HG03457 (cell line): Measurements from ENCODE around the gene POLE4.

Experiments used
- ATAC-seq: cut with Tn5 transposase; IDR thresholded peaks from one replicate; pipeline ENCODE4 v1.9.1; 2021; ENCODE audit warnings: moderate number of reproducible peaks; ENCODE audit not compliant: unreplicated experiment

POLE4 gene, protein sequence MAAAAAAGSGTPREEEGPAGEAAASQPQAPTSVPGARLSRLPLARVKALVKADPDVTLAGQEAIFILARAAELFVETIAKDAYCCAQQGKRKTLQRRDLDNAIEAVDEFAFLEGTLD

DNA sequence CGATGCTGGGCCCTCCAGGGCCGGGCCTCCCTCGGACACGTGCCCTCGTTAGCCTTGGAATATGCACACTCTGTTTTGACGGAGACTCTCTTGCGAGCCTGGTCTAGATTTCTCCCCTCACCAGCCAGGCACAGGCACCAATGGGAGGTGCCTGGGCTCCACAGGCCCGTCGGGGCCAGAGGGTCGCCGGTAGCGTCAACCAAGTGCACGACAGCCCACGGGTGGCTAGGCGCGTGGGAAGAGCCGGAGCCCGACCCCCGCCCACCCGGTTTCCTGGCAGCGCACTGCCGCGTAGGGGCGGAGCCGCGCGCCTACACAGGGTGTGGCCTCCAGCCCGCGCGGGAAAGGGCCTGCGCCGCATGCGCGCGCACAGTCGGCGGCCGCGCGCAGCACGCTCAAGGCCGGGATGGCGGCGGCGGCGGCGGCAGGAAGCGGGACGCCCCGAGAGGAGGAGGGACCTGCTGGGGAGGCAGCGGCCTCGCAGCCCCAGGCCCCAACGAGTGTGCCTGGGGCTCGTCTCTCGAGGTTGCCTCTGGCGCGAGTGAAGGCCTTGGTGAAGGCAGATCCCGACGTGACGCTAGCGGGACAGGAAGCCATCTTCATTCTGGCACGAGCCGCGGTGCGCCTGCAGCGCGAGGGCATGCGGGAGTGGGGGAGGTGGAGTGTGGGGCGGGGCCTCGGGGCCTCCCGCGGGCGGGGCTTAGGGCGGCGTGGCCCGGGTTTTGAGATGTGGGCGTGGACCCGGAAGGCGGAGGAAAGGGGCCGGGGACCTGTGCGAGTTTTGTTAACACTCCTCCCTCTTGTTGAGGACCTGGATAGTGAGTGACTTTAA is at the start of gene POLE4:
Gene POLE4 (plus strand): TSS at position 370 of the 832 bp plus-strand sequence. CDS start 37 bp downstream, at position 407.
- ATAC-seq, result peak; percentile 86

DNA sequence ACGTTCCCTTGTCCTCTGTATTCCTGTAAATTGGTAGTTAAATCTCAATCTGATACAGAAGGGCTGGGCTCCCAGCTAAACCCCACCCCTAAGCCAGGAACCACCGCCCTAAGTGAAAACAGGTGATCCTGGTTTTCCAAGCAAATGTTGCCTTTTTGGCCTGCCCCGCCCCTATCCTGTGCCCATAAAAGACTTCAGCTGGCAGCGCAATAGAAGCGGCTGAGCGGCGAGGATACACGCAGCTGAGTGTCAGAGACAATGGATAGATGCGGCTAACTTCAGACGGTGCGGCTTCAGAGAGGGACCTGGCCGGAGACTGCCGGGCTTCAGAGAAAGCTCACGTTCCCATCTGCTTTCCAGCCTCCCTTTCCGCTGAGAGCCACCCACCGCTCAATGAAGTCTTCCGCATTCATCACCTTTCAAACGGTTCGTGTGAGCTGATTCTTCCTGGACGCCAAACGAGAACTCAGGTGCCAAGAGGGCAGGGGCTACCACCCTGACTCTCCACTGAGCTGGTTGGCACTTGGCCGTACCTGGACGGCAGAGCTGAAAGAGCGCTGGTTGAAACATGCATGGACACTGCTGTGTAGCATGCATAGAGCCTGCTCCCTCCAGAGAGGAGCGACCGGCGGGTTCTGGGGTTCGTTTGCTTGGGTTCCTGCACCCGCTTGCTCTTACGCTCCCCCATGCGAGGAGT is 49.5 kb upstream of the POLE4 start:
- ATAC-seq, result no peak

DNA sequence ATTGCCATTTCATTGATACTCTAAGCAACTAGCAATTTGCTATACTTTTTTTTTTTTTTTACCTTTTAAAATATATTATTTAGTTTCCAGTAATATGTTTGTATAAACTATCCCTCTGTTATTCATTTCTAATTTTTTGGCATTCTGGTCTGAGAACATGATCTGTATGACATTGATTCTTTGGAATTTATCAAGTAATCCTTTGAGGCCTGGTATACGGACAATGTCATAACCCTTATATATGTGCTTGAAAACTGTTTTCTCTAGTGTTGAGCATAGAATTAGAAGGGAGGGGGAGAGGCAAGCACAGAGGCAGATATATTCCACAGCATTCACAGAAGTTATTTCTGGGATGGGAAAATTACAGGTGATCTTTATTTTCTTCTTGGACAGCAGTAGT is 48.2 kb upstream of the POLE4 start:
- ATAC-seq, result no peak

DNA sequence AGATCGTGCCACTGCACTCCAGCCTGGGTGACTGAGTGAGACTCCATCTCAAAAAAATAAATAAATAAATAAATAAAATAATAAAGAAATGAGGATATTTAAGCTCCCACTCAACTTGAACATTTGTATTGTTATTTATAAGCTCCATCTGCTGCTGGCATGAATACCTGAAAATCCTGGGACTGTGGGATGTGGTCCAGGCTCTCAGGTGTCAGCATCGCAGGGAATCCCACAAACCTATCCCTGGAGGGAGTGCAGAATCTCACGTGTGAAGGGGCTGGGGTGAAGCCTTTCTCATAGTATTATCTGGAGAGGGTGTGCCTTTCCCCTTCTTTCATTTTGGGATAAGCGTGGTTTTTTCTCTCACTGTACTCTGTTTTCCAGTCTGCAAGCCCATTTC is 47.4 kb upstream of the POLE4 start:
- ATAC-seq, result no peak

GRCh38 chr2:74915743-74916142 is 42.7 kb upstream of the POLE4 start:
- no peak for ATAC-seq

DNA sequence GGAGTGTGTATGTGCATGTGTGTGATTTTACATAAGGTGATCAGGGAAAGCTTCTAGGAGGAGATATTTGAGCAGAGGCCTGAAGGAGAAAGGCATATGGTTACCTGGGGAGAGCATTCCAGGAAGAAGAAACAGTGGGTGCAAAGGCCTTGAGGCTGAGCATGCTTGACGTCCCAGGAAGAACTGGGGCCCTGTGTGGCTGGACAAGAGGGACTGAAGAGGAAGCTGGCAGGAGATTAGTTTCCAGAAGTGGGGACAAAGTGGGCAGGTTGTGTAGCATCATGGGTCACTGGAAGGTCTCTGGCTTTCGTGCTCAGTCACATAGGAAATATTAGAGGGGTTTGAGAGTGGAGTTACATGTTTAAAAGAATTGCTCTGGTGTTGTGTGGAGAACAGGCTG is 42.0 kb upstream of the POLE4 start:
- no peak for ATAC-seq

DNA sequence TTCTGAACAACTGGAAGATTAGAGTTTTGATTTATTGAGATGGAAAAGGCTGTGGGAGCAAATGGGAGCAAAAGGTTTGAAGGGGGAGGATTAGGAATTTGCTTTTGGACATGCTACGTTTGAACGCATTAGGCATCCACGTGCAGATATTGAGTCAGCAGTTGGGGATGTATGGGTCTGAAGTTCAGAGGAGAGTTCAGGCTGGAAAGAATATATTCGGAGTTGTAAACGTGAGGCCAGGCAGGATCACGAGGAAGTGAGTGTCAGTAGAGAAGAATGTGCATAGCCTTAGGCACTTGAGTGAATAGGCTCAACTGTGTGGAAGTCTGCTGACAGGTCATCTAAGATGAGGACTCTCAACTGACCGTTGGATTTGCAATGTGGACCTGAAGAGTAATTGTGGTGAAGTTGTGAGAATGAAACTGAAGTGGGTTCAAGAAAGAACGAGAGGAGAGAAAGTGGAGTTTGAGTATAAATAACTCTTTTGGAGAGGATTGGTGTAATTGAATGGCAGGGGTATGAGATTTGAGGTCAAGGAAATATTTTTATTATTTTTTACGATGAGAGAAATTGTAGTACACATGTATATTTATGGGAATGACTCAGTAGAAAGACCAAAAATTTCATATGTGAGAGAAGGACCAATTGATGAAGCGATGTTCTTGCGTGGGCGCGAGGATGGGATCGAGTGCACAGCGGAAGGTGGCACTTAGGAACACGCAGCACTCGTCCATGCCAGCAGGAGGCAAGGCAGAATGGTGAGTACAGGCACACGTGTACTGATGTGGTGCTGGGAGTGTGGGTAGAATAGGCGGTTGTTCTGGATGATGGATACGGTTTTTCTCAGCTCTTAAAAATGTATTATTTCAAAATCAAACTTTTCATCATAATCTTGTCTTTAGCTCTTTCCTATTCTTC is 40.5 kb upstream of the POLE4 start:
- no peak for ATAC-seq

DNA sequence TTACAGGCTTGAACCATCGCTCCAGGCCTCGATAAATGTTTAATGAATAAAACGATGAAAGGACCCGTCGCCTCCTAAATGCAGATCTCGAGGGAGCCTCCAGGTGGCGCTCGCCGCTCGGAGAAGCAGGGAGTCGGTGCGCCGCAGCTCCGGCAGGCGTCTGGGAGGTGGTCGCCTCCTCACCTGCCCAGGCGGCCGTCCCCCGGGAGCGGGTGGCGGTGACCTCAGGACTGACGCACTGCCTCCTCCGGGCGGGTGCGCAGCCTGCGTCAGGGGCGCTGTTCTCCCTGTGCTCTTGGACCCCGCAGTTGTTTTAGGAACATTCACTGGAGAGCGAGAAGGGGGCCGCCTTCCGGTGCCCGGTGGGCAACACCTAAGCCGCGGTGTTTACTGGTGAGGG is 38.6 kb upstream of the POLE4 start:
- ATAC-seq, result no peak

- ATAC-seq, result no peak
These were observed 37.2 kb upstream of the POLE4 start for GRCh38 chr2:74921236-74921736.

- ATAC-seq, result no peak
These were observed 35.7 kb upstream of the POLE4 start for GRCh38 chr2:74922592-74923227.

- ATAC-seq, result no peak
These were observed 33.8 kb upstream of the POLE4 start for GRCh38 chr2:74924463-74925265.

DNA sequence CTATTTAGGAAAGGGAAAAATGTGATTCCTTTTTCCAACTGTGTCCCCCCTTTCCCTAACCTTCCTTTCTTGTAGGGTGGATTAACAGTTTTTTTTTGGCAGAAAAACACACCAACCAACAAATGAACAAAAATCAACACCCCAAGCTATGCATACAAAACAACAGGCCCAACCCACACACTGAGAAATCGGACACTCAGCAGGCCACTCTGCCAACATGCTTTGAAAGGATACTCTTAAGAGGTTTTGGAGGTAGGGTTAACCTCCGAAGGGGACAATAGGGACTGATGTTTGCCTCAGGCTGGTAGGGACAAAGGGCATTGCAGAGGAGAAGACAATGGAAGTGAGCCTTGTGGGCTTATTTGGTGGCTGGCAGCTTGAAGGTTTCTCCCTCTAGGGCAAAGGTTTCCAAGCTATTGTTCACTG is 33.1 kb upstream of the POLE4 start:
- ATAC-seq, result no peak

GRCh38 chr2:74927621-74928020 is 30.8 kb upstream of the POLE4 start:
- no peak for ATAC-seq

- ATAC-seq, result no peak
These were observed 27.5 kb upstream of the POLE4 start for GRCh38 chr2:74930811-74931486.

DNA sequence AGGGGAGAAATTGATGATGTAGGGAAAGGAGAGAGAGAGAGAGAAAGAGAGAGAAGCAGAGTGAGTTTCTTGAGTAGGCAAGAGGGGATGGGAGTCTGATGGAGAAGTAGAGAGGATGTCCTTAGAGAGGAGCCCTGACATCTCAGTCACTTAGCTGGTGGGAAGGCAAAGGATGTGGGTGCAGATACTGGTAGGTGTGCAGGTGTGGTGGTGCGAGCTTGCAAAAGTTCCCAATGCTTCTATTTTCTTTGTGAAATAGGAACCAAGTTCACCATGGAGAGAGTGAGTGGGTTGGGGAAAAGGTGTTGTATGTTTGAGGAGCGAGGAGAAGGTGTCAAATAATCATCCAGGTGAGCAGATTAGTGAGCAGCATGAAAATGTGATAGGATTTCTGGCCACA is 26.5 kb upstream of the POLE4 start:
- ATAC-seq, result no peak

- no peak for ATAC-seq
These were observed 22.5 kb upstream of the POLE4 start for GRCh38 chr2:74935975-74936391.

DNA sequence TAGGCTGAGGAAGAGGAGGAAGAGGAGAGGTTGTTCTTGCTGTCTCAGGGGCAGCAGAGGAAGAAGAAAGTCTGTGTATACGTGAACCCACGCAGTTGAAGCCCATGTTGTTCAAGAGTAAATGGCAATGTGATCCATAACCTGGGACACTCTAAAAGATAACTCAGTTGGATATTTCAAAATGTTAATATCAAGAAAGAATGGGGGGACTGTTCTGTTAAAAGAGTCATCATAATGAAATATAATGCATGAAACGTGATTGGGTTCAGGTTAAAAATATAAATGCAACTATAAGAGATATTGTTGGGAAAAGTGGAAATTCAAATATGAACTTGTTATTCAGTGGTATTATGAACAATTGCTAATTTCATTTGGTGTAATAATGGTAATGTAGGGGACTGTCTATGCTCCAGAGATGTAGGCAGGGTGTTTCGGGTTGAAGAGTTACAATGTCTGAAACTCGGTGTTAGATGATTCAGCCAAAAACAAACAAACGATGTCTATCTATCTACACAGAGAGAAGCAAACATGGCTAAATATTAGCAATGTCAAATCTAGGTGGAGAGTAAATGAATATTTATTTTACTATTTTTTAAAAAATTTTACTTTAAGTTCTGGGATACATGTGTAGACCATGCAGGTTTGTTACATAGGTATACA is 21.1 kb upstream of the POLE4 start:
- ATAC-seq, result no peak

- no peak for ATAC-seq
These were observed 20.2 kb upstream of the POLE4 start for GRCh38 chr2:74938264-74938663.
